HepG2 (cell line): Measurements from ENCODE around the gene ISCU.

Experiments used
- DR1 ChIP-seq: sonication (generic); formaldehyde crosslinking; IDR thresholded peaks from 2 replicates; pipeline ENCODE4 v1.8.0; 2021; ENCODE audit warnings: mild to moderate bottlenecking, missing genetic modification reagents, inconsistent platforms
- HDAC6 ChIP-seq: fragments of 200-600 bp; sonication (generic); IDR thresholded peaks from 2 replicates; pipeline ENCODE4 v1.7.0; 2017; ENCODE audit warnings: mild to moderate bottlenecking, antibody characterized with exemption, low read length, low read depth
- SMARCC2 ChIP-seq: fragments of 450-650 bp; IDR thresholded peaks from 2 replicates; pipeline ENCODE4 v1.6.1; 2017; ENCODE audit warnings: antibody characterized with exemption, mild to moderate bottlenecking
- TCF7L2 ChIP-seq: IDR thresholded peaks from 2 replicates; pipeline ENCODE4 v1.6.1; 2011; ENCODE audit warnings: mild to moderate bottlenecking, low read depth, low read length, moderate library complexity
- ZNF577 ChIP-seq: sonication (generic); formaldehyde crosslinking; IDR thresholded peaks from 2 replicates; pipeline ENCODE4 v1.4.0; 2020; ENCODE audit warnings: mild to moderate bottlenecking, low read depth, missing genetic modification reagents, borderline replicate concordance
- ZNF589 ChIP-seq: sonication (generic); formaldehyde crosslinking; conservative IDR thresholded peaks from 2 replicates; pipeline ENCODE4 v1.8.0; 2022; ENCODE audit warnings: mild to moderate bottlenecking, moderate library complexity, missing genetic modification reagents
- ZNF646 ChIP-seq: sonication (generic); formaldehyde crosslinking; IDR thresholded peaks from 2 replicates; pipeline ENCODE4 v1.9.0; 2021; ENCODE audit warnings: mild to moderate bottlenecking, missing genetic modification reagents
- ZSCAN29 ChIP-seq: sonication (generic); formaldehyde crosslinking; conservative IDR thresholded peaks from 2 replicates; pipeline ENCODE4 v1.4.0; 2020; ENCODE audit warnings: mild to moderate bottlenecking, missing genetic modification reagents

- TF ChIP-seq SMARCC2, result no peak
- no peak for TF ChIP-seq ZNF589 (CRISPR knock-in tag)
- TF ChIP-seq ZSCAN29, result no peak
- TF ChIP-seq HDAC6, result no peak
- no peak for TF ChIP-seq DR1 (CRISPR knock-in tag)
- no peak for TF ChIP-seq TCF7L2
- TF ChIP-seq ZNF577 (CRISPR knock-in tag), result no peak
- no peak for TF ChIP-seq ZNF646
Measured at GRCh38 chr12:108614041-108614440, 51.6 kb downstream of the ISCU start.
